SIG-M5 treated with dmso at 0.1 percent for 504 hours (cell line): ENCODE data around the gene AKAP11.
A peak's percentile ranks its signal among the peaks of the same experiment; 100 is the strongest.
"Not testable (repeated sequence)": the region's sequence is repeated elsewhere in the genome, so short reads cannot be mapped to it uniquely, and the experiment has no call there.

ENCODE experiments used
- DNase-seq: peaks from one replicate; lab custom pipeline; 2025; ENCODE audit not compliant: unreplicated experiment; lab: John Stamatoyannopoulos, UW

AKAP11 gene, protein sequence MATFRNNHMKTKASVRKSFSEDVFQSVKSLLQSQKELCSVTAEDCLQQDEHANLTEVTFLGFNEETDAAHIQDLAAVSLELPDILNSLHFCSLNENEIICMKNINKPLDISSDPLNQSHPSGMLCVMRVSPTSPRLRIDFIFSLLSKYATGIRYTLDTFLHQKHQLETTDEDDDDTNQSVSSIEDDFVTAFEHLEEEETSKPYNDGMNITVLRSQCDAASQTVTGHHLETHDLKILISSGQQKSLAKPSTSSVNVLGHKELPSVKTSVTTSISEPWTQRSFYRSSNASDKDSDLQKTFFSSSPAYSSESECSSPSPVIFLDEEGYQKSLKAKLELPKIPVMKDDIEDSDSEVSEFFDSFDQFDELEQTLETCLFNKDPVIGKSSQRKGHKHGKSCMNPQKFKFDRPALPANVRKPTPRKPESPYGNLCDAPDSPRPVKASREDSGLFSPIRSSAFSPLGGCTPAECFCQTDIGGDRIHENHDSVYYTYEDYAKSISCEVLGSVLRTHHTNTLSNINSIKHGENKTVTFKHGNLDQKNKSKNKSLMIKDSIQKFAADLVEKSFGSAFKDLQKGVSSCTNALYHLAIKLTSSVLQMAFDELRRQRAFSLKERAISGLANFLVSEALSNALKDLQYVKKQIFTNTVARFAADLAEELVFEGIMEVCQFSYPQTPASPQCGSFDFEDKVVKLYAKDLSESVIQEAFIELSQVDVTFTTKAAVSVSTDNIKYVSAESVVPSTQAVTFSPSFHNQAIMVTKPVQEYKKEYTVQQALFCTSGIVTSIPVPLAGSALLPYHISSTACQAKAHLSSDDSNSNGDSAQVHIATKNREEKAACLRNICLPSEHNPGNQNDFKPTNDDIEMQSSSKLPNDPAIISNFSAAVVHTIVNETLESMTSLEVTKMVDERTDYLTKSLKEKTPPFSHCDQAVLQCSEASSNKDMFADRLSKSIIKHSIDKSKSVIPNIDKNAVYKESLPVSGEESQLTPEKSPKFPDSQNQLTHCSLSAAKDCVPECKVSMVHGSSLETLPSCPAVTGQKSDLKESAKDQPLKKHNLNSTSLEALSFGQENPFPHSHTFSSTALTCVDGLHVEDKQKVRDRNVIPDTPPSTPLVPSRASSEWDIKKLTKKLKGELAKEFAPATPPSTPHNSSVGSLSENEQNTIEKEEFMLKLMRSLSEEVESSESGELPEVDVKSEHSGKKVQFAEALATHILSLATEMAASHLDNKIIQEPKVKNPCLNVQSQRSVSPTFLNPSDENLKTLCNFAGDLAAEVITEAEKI (N-terminal part only)

DNA sequence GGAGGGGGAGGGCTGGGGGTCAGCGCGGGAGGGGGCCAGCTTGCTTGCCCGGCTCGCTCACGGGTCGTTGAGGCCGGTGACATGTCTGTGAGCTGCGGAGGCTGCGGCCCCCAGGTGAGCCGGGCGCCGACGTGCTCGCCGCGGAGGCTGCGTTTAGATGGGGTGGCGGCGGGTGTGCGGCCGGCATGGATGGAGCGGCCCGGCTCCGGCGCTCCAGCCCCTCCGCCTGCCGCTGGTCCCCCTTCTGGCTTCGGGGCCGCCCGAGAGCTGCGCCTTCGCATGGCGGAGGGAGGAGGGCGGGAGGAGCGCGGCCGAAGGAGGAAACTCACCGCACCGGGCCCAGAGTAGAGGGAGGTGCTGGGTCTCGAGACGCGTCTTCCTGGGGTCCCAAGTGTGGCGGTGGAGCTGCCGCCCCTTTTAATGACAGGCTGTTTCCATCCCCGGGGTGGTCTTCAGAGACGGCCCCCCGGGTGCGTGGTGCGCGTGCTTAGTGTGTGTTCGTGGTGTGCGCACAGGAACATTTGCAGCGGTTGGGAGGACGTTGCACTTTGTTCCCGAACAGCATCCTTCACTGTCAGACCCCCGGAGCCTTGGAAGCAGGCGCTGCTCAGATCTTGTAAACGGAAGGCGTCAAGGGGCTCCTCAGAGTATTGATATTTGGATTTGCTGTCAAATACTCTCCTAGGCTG is at the start of gene AKAP11:
AKAP11 (plus strand) TSS at position 38 of the 689 bp plus-strand sequence. CDS start 14,197 bp downstream, outside the sequence.
- peak; percentile 52 for DNase-seq

DNA sequence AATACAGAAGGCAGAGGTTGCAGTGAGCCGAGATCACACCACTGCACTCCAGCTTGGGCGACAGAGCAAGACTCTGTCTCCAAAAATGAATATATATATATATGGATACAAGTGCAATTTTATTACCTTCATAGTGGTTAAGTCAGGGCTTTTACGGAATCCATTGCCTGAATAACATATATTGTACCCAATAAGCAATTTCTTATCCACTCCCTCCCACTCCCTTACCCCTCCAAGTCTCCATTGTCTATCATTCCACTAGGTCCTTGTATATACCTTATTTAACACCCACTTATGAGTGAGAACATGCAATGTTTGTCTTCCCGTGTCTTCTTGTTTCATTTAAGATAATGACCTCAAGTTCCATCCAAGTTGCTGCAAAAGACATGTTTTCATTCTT is 48.3 kb upstream of the AKAP11 start:
- no peak for DNase-seq

DNA sequence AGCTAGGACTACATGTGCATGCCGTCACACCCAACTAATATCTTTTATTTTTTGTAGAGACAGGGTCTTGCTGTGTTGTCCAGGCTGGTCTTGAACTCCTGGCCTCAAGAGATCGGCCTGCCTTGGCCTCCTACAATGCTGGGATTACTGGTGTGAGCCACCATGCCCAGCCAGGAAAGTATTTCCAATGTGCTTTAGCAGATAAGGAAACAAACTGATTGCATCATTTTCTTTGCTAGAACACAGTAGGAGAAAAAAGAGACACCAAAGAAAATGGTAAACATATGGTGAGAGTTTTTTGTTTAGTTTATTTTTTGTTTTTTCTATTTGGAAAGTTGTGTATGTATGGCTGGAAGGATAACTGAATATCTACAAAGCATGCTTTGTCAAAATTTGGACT is 46.9 kb upstream of the AKAP11 start:
- no peak for DNase-seq

DNA sequence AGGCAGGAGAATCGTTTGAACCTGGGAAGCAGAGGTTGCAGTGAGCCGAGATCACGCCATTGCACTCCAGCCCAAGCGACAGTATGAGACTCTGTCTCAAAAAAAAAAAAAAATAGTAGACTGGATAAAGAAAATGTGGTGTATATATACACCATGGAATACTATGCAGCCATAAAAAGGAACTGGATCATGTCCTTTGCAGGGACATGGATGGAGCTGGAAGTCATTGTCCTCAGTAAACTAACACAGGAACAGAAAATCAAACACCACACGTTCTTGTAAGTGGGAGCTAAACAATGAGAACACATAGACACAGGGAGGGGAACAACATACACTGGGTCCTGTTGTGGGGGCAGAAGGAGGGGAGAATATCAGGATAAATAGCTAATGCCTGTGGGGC is 45.2 kb upstream of the AKAP11 start:
- not testable (repeated sequence) for DNase-seq

DNA sequence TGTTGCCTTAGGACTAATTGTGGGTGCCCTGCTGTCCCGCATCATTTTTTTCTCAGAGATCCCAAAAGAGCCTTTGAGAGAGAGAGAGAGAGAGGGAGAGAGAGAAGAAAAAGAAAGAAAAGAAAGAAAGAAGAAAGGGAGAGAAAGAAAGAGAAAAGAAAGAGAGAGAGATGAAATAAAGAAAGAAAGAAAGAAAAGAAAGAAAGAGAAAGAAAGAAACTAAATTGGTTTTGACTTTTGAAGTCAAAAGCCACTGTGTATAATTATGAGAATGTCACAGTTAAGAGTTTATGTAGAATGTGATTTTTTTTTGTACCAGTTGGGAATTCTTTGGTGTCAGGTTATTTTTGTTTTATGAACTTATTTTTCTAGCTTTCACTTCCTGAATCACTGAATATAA is 43.4 kb upstream of the AKAP11 start:
- DNase-seq, result no peak

DNA sequence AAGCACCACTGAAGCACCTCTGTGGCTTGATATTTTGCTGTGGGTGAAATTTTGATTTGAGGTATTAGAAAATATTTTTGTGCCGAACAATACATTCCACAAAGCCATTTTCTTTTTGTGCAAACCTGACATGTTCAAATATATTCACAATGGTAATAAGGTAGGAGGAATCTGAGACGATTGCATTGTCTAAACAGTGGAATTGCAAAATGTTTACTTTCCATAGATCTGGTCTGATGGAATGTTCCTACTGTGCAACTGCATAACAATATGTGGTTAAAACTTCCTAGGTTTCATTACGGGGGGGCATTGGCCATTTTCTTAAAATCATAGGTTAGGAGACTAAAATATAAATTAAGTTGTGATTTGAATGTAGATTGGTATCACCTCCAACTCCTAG is 42.7 kb upstream of the AKAP11 start:
- no peak for DNase-seq

DNA sequence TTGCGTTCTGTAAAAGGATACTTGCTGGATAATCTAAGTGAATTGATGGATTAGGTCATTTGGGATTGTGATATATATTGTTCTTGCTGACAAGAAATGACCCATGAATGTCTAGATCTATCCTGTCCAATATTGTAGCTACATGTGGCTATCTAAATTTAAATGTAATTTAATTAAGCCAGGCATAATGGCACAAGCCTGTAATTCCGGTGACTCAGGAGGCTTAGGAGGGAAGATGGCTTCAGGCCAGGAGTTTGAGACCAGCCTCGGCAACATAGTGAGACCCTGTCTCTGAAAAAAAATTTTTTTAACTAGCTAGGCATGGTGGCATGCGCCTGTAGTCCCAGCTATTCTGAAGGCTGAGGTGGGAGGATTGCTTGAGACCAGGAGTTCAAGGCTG is 39.3 kb upstream of the AKAP11 start:
- no peak for DNase-seq

DNA sequence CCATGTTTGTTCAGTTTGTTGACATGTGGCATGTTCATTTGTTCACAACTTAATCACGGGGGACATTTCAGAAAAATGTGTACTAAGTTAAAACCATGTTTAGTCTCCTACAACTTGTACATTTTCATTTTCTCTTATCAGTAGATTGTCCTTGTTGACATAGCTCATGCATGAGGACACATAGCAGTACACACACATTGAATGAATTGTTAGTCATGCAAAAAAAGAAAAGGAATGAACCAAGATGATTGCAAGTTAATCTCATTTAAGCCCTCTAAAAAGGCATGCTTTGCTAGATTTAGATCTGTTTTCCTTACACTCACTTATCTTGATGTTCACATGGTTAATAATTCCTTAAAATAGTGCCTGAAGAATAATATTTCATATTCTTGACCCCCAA is 38.2 kb upstream of the AKAP11 start:
- DNase-seq, result no peak

DNA sequence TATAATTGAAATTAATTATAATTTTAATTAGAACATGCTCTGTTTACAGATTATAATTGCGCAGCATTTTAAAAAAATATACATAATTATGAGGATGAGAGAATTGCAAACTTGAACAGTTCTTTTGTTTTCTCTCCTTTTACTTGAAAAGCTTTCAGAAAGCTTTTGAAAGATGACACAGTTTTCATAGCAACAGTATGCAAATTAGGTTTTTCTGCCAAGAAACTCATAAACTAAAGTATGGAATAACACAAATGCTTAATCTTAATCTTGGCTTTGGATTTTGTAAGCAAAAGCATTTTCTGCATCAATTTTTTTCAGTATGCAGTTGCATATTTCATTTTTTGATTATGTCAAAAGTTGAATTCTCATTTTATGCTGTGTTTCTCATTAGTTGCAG is 32.8 kb upstream of the AKAP11 start:
- no peak for DNase-seq

DNA sequence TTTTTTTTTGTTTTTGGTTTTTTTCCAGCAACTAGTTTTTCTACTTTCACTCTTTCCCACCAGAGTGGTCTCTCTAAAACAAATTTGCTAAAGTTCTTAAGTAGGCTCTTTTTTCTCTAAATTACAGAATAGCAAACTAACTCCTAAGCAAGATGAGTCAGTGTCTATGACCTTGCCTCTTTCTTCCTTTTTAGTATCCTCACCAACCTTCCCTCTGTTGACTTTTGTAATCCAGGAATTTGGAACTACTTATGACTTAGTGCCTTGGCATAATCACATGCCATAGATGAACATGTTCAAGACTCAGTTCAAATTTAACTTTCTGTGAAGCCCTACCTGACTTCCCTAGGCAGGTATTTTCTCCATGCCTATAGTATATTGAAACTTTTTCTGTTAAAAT is 32.3 kb upstream of the AKAP11 start:
- no peak for DNase-seq

DNA sequence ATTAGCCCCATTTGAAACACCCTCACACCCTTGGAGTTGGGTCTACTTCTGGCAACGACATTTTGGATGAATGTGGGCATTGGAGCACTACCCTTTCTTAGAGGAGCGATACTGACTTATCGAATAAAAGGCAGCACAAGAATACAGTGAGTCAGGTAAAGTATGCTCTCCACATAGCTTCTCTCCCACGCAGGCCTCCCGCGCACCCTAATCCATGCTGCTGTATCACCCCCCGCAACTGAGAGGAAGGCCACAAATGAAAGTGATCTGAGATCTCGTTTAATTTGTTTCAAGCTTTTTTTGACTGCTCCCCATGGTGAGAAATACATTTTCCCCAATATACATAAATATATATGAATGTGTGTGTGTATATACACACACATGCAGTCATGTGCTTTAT is 25.4 kb upstream of the AKAP11 start:
- DNase-seq, result no peak

DNA sequence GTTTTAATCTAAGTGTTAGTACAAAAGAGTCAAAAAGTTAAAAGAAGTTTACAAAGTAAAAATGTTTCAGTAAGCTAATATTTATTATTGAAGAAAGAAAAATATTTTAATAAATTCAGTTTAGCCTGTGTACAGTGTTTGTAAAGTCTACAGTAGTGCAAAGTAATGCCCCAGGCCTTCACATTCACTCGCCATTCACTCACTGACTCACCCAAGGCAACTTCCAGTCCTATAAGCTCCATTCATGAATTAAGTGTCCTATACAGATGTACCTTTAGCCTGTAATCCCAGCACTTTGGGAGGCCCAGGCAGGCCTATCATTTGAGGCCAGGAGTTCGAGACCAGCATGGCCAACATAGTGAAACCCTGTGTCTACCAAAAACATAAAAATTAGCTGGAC is 24.1 kb upstream of the AKAP11 start:
- DNase-seq, result no peak

DNA sequence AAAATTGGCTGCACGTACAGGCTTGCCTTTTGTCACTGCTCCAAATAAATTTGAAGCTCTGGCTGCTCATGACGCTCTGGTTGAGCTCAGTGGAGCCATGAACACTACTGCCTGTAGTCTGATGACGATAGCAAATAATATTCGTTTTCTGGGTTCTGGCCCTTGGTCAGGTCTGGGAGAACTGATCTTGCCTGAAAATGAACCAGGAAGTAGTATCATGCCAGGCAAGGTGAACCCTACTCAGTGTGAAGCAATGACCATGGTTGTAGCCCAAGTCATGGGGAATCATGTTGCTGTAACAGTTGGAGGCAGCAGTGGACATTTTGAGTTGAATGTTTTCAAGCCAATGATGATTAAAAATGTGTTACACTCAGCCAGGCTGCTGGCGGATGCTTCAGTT is 16.1 kb upstream of the AKAP11 start:
- no peak for DNase-seq

DNA sequence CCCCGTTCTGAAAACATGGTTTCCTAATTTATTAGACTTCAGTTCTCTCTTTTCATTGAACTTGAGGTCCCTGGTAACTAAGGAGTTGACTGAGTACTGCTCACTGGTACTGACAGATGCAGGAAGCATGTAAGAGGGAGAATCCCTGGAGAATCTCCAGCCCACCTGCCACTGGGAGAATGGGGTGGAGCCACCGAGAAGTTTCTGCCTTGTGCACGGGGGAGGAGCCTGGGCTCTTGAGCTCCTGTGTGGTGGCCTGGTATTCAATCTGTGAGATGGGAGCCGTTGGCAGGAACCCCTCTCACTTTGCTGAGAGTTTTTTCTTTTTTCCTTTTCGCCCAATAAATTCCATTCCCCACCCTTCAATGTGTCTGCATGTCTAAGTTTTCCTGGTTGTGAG is 13.2 kb upstream of the AKAP11 start:
- no peak for DNase-seq

DNA sequence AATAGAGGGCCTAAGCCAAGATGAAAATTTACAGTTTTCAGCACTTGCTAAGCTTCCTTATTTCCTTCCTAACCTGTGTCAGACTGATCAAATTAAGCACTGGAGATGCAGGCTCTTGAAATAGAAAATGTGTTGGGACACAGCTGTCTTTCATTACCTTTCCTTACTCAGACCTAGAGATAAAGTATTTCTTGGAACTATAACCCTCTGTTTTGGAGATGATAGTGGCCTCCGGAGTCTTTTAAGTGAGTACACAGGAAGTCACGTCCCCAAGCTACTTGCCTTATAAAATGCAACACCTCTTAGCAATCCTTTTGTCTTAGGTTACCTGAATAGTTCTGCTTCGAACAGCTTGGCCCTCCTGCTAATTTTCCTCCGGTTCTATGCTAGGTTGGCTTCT is 12.4 kb upstream of the AKAP11 start:
- no peak for DNase-seq

DNA sequence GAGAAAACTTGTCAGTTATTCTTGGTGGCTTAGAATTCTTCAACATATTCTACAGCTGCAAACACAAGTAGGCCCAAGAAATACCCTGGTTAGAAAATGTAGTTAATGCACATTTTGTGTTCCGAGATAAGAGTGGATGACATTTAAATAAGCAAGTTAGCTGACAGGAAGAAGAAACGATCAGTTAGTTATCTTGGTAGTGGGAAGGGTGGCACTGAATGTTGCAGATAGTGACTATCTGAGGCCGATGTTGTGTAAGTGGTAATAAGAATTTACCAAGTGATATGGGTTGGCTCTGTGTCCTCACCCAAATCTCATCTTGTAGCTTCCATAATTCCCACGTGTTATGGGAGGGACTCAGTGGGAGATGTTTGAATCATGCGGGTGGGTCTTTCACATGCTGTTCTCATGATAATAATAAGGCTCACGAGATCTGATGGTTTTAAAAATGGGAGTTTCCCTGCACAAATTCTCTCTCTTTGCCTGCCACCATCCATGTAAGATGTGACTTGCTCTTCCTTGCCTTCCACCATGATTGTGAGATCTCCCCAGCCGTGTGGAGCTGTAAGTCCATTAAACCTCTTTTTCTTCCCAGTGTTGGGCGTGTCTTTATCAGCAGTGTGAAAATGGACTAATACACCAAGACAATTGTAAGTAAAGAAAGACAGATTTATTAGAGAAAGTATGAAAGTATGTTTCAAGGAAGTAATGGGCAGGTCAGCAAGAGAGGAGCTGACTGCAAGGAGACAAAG is 10.9 kb upstream of the AKAP11 start:
- DNase-seq, result no peak

DNA sequence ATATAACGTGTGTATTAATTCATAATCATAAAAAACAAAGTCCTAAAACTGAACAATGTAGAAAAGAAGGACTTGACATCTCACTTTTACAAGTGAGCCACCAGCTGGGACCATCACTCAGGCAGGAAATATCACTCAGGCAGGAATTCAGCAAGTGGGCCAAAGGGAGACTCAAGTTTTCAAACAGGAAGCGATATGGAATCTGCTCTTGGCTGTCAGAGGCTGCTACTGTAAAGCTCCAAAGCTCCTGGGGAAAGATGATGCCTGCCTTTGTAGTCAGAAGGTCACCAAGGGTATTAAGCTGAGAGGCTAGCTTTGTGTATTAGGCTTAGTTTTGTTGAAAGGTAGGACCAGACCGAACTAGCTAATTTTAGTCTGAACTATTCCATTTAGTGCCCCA is 5.5 kb upstream of the AKAP11 start:
- no peak for DNase-seq

DNA sequence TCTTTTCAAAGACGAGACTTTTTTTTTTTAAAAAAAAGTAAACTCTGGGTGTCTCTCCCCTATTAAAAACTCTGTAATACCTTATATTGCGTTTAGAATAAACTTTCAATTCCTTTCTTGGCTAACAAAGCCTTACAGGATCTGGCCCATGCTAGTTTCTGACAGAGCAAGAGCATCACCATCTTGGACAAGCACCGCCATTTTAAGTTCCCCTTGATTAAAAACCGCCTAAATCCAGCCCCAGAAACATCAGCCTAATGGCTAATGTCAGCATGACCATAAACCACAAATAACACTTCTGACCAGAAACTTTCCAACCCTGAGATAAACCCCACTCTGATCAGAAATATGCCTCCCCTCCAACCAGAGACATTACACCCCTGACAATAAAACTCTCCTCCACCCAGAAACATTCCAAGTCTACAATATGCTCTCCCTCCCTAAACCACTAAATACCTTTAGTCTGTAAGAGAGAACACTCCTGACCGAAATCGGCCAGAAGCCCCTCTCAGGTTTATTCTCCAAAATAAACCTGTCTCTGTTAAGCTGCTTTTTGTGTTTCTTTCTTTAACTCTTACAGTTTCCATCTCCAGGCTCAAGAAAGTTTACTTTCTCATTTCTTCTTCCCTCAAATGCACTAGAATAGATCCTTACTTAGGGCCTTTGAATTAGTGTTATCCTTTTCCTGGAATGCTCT is 1.6 kb upstream of the AKAP11 start:
- no peak for DNase-seq

DNA sequence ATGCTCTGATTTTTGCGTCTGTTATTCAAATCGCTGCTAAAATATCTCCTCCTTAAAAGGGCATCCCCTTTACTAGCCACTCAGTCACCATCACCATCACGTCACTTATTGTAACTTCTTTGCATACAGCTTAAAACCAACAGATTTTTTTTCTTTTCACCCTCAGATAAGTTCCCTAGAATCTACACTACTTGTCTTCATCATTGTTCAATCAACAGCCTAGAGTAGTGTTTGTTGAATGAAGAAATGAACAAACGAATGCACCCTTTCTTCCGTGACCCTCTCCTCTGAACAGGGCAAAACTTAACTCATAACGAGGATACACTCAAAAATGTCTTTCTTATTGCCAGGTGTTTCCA is 1.1 kb upstream of the AKAP11 start:
- DNase-seq, result no peak
